HG03066 (cell line): Measurements from ENCODE around the gene NPAS2.

Experiments used
- ATAC-seq: cut with Tn5 transposase; IDR thresholded peaks from one replicate; pipeline ENCODE4 v1.9.1; 2021; ENCODE audit warnings: low read depth; ENCODE audit not compliant: unreplicated experiment

Gene NPAS2

GRCh38 chr2:101002562-101003277, 182.8 kb downstream of the NPAS2 start:
- ATAC-seq: no peak

- ATAC-seq: no peak
These were observed 183.4 kb downstream of the NPAS2 start for GRCh38 chr2:101003278-101003775.

GRCh38 chr2:101004620-101005325, 184.8 kb downstream of the NPAS2 start:
- ATAC-seq: no peak

- no peak for ATAC-seq
These were observed 186.3 kb downstream of the NPAS2 start for GRCh38 chr2:101006065-101006715.

- no peak for ATAC-seq
These were observed 187.7 kb downstream of the NPAS2 start for GRCh38 chr2:101007415-101008345.

GRCh38 chr2:101011152-101011551, 191.2 kb downstream of the NPAS2 start:
- ATAC-seq: no peak

- peak; percentile 73 for ATAC-seq
These were observed 192.2 kb downstream of the NPAS2 start for GRCh38 chr2:101012054-101012705.

GRCh38 chr2:101012706-101013181, 192.8 kb downstream of the NPAS2 start:
- ATAC-seq: no peak

- no peak for ATAC-seq
These were observed 194.4 kb downstream of the NPAS2 start for GRCh38 chr2:101014264-101014857.

GRCh38 chr2:101017371-101017770, 197.4 kb downstream of the NPAS2 start:
- no peak for ATAC-seq

GRCh38 chr2:101018934-101019333, 199.0 kb downstream of the NPAS2 start:
- ATAC-seq: no peak

- no peak for ATAC-seq
These were observed 202.3 kb downstream of the NPAS2 start for GRCh38 chr2:101022221-101022620.

- ATAC-seq: no peak
These were observed 203.6 kb downstream of the NPAS2 start for GRCh38 chr2:101023327-101024107.

GRCh38 chr2:101025561-101025960, 205.6 kb downstream of the NPAS2 start:
- no peak for ATAC-seq

GRCh38 chr2:101026253-101026701, 206.3 kb downstream of the NPAS2 start:
- ATAC-seq: no peak

- no peak for ATAC-seq
These were observed 207.1 kb downstream of the NPAS2 start for GRCh38 chr2:101026923-101027469.

- ATAC-seq: no peak
These were observed 207.9 kb downstream of the NPAS2 start for GRCh38 chr2:101027852-101028251.

- ATAC-seq: no peak
These were observed 211.1 kb downstream of the NPAS2 start for GRCh38 chr2:101030866-101031554.
